ENCODE results near the gene LUC7L.

DNA sequence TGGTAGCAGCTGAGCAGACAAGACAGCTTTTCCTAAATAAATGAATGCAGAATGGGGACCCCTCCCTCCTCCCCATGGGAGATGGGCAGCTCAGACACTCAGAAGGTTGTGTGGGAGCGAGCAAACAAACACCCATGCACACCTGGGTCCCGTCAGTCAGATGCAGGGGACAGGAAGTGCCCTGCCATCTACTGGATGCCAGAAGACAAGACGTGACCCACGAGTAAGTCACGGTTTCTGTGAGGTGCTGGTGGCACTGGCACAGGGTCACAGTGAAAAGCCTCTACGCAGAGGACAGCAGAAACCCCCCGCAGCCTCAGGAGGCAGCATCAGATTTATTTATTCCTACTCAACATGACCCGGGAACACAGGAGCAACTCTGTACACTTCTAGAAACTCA, 40.6 kb downstream of the LUC7L start:
- TF ChIP-seq, protein P1, sequence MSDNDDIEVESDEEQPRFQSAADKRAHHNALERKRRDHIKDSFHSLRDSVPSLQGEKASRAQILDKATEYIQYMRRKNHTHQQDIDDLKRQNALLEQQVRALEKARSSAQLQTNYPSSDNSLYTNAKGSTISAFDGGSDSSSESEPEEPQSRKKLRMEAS (IDR thresholded peaks at IDR 0.05): no peak
- TF ChIP-seq RAD21 (IDR thresholded peaks at IDR 0.05; ENCODE audit: low read depth): peak; percentile 7; the same call in 1 of the 2 replicates
- TF ChIP-seq EP300 (IDR thresholded peaks at IDR 0.05; ENCODE audit: borderline replicate concordance): no peak
- TF ChIP-seq CEBPB (IDR thresholded peaks at IDR 0.05): no peak
- TF ChIP-seq, protein P2, sequence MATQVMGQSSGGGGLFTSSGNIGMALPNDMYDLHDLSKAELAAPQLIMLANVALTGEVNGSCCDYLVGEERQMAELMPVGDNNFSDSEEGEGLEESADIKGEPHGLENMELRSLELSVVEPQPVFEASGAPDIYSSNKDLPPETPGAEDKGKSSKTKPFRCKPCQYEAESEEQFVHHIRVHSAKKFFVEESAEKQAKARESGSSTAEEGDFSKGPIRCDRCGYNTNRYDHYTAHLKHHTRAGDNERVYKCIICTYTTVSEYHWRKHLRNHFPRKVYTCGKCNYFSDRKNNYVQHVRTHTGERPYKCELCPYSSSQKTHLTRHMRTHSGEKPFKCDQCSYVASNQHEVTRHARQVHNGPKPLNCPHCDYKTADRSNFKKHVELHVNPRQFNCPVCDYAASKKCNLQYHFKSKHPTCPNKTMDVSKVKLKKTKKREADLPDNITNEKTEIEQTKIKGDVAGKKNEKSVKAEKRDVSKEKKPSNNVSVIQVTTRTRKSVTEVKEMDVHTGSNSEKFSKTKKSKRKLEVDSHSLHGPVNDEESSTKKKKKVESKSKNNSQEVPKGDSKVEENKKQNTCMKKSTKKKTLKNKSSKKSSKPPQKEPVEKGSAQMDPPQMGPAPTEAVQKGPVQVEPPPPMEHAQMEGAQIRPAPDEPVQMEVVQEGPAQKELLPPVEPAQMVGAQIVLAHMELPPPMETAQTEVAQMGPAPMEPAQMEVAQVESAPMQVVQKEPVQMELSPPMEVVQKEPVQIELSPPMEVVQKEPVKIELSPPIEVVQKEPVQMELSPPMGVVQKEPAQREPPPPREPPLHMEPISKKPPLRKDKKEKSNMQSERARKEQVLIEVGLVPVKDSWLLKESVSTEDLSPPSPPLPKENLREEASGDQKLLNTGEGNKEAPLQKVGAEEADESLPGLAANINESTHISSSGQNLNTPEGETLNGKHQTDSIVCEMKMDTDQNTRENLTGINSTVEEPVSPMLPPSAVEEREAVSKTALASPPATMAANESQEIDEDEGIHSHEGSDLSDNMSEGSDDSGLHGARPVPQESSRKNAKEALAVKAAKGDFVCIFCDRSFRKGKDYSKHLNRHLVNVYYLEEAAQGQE (IDR thresholded peaks at IDR 0.05; ENCODE audit: low read depth): no peak
- TF ChIP-seq, protein P3, sequence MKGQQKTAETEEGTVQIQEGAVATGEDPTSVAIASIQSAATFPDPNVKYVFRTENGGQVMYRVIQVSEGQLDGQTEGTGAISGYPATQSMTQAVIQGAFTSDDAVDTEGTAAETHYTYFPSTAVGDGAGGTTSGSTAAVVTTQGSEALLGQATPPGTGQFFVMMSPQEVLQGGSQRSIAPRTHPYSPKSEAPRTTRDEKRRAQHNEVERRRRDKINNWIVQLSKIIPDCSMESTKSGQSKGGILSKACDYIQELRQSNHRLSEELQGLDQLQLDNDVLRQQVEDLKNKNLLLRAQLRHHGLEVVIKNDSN (IDR thresholded peaks at IDR 0.05): no peak
- no peak for TF ChIP-seq ZBTB7A (IDR thresholded peaks at IDR 0.05; ENCODE audit: low read depth)
- no peak for TF ChIP-seq YY1 (IDR thresholded peaks at IDR 0.05; ENCODE audit: low read depth)
